GM21515 (cell line): ENCODE measurements around the gene CHRDL2.
"Not testable (repeated sequence)": the region's sequence is repeated elsewhere in the genome, so short reads cannot be mapped to it uniquely, and the experiment has no call there.

Experiments used
- ATAC-seq: cut with Tn5 transposase; IDR thresholded peaks from one replicate; pipeline ENCODE4 v1.9.1; 2021; ENCODE audit not compliant: unreplicated experiment

Gene CHRDL2, protein sequence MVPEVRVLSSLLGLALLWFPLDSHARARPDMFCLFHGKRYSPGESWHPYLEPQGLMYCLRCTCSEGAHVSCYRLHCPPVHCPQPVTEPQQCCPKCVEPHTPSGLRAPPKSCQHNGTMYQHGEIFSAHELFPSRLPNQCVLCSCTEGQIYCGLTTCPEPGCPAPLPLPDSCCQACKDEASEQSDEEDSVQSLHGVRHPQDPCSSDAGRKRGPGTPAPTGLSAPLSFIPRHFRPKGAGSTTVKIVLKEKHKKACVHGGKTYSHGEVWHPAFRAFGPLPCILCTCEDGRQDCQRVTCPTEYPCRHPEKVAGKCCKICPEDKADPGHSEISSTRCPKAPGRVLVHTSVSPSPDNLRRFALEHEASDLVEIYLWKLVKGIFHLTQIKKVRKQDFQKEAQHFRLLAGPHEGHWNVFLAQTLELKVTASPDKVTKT

DNA sequence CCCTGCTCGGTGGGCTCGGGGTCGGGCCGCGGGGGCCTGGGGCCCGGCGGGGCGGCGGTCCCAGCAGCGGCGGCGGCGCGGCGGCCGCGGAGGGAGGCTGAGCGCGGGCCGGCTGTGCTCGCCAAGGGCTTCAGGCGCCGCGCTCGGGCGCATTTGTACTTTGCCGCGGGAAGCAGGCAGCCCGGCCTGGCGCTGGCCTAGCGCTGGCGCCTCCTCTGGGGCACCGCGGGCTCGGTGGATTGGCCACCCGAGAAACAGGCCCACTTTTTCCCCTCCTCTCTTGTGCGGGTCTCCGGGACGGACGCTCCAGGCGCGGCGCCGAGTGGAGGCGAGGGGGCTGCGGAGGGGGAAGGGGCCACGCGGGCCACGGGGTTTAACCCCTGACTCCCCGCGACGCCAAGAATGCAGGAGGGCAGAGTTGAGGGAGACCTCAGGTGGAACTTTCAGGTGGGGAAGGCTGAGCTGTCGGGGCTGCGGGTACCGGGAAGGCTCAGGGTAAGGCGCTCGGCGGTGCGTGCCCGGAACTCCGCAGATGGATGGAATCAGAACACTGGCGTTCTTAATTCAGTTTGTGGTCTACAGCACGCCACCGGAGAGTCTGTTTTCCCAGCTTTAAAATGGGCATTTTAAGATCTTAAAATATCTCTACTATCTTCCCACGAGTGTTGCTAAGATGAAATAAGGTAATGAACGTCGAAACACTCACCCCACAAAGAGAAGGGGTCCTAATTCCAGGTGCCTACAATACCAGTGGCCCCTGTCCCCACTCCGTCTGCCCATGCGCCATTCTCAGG is at the start of gene CHRDL2:
TSS of gene CHRDL2 (minus strand) at position 126 of the 794 bp plus-strand sequence. CDS start 538 bp downstream, outside the sequence.
- no peak for ATAC-seq

DNA sequence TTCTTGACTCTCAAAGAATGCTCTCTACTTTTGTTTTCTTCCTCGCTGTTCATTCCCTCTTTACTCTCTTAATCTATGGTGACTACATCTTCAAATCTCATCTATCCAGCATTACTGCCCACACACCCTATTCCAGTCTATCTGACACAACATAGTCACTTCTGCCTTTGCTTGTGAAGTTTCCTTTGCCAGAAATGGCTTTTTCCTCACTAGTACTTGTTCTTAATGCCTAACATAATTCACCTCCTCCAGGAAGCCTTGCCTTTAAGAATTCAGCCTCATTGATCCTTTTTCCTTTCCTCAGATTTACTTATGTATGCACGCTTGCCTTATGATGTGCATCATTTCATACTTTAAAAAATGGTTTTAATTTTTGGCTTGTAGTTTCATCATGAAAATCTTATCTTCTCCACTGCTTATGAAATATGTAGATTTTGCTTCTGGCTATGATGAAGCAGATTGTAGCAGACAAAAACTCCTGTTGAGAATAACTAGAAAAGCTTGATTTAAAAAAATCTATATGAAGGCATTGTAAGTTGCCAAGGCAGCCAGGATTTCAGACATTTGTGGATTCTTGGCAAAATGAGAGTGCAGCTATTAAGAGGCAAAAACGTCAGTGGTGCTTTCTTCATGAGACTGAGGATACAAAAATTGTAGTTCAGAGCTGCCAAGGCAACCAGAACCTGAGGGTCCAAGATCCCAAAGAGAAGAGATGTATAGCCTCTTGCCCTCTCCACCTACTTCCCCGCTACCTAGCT is 49.2 kb upstream of the CHRDL2 start:
- no peak for ATAC-seq

DNA sequence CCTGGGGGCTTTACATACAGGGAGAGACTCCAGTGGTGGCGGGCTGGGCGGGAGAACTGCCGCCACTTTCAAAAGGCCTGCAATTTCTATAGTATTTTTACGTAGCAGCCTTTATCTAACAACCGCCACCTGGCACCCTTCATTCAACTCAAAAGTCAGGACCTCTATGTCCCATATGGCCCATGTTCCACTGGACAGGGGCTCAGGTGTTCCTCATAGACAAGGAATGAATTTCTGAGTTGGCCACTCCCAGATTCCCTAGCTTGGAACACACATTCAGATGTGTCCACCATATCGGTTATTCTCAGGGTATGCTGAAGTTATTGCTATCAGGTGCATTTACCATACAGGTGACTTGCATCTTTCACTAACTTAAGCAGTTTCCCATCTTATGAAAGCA is 47.4 kb upstream of the CHRDL2 start:
- ATAC-seq = no peak

DNA sequence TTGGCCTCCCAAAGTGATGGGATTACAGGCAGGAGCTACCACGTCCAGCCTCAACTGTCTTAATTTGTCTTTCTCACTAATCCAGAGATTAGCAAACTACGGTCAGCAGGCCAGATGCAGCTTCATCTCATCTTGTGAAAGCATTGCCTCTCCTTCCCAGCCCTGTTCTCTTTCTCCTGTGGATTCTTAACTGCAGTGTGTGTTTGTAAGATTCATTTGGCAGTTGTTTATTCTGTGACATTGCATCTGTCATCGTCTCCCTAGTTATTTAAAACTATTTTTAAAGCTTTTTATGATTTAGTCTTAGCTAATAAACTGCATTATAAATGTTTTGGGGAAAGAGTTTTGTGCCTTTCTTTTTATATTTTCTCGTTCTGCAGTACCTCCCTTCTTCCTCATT is 46.7 kb upstream of the CHRDL2 start:
- ATAC-seq = no peak

DNA sequence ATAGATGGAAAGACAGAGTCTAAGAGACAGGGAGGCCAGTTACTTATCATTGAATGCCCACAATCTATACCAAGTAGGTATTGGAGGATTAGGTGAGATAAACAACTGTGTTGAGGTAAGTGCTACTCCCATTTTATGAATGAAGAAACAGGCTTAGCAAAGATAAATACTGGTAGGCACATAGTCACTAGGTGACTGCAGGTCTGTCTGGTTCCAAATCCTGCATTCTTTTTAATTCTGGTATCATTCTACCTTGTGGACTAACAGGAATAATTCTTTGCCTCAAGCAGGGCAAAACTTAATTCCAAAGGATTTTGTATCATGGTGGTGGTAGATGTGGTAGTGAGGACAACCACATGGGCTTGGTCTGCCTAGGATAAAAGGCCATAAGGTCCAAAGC is 45.8 kb upstream of the CHRDL2 start:
- no peak for ATAC-seq

DNA sequence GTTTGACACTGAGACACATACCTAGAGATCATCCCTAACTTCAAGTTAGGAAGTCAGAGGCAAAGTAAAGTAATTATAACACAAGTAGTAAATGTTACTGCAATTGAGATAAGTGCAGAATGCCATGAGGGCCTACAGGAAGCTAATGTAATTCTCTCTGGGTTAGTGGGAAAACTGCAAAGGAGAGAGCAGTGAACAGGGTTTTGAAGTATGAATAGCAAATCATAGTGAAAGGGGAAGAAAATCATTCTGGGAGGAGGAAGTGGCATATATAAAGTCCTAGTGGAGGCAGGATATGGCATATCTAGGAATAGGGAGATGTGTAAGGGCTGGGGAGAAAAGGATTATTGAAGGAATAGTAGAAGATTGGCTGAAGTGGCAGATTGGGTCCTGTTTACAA is 45.3 kb upstream of the CHRDL2 start:
- ATAC-seq = no peak

DNA sequence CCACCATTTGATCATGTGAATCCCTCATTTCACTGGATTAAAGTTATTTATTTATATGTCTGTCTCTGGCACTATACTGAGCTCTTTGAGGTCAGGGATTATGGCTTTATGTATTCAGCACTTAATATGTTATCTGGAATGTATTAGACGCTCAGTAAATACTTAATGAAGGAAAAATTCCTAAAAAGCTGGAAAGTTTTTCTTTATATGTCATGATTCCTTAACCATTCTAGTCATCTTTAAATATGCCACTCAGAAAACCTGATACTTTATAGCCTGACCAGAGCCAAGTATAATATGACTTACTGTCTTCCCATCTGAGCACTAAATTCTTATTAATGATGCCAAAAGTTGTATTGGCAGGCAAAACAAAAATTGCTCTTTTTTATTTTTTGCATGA is 44.5 kb upstream of the CHRDL2 start:
- ATAC-seq = no peak

DNA sequence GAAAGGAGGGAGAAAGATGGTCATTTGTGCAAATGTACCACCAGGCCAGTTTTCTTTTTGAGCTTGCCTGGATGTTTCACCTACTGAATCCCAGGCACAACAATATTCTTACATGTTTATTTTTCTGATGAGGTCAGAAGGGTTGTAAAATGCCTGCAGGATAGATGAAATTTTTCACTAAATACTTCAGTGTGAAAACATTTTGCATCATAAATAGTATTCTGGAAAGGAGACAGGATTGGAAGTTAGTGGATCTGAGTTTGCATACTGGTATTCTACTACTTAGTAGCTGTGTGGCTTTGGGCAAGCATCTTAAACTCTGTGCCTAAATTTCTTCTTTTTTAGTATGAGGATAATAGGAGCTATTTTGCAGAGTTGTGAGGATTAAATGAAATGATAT is 42.2 kb upstream of the CHRDL2 start:
- ATAC-seq = no peak

DNA sequence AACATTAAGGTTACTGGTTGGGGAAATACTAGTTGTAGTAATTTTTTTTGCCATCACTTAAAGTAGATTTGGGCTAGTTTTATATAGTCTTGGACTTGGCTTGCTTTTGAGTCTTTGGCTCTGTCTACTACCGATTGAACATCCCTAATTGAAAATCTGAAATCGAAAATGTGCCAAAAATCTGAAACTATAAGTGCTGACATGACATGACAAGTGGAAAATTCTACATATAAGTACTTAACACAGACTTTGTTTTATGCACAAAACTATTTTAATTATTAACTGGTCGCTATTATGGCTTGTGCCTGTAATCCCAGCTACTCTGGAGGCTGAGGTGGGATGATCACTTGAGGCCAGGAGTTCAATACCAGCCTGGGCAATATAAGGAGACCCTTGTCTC is 39.9 kb upstream of the CHRDL2 start:
- ATAC-seq = no peak

DNA sequence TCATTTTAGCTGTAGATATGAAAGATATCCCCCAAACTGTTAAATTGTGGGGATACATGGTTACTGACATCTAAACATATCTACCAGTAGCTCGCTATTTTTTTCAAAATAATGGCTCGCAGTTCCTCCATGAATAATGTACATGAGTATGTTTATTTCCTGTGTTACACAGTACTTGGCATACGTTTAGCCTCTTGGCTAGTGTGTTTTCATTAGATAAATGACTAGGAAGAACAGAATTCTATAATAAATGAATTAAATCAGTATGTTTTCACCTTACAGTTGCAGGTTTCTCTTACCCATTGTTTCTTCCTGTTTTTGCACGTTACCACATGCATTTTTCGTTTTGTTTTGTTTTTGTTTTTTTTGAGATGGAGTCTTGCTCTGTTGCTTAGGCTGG is 39.2 kb upstream of the CHRDL2 start:
- no peak for ATAC-seq

DNA sequence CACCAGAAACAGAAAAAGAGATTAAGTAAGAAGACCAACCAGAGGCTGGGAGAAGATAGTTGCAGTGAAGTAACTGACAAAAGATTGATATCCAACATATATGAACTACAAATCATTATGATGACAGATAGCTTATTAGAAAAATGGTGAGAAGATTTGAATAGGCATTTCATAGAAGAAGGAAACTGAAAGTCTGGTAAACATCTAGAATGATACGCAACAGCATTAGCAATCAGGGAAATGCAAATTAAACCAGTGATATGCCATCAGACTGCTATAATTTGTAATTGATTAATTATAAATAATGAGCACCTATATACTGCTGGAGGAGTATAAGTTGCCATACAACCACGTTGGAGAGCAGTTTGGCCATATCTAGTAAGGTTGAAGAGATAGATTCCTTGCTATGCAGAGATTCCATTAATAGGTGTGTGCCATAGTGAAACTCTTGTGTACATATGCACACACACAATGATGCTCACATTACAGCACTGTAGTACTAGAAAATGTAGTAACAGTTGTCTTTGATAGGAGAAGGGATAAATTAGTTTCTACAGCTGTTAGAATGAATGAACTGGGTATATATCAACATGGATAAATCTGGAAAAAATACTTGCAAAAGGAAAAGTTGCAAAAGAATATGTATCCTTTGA is 38.0 kb upstream of the CHRDL2 start:
- no peak for ATAC-seq

DNA sequence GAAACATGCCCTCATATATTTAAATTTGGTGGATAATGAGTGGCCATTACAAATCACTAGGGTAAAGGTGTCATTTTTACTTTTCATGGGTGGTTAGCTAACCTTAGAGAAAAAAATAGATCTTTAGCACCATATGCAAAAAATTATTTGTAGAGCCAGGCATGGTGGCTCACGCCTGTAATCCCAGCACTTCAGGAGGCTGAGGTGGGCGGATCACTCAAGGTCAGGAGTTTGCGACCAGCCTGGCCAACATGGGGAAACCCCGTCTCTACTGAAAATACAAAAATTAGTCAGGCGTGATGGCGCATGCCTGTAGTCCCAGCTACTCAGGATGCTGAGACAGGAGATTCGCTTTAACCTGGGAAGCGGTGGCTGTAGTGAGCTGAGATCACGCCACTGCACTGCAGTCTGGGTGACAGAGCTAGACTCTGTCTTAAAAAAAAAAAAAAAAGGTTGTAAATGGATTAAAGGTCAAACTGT is 37.0 kb upstream of the CHRDL2 start:
- not testable (repeated sequence) for ATAC-seq

DNA sequence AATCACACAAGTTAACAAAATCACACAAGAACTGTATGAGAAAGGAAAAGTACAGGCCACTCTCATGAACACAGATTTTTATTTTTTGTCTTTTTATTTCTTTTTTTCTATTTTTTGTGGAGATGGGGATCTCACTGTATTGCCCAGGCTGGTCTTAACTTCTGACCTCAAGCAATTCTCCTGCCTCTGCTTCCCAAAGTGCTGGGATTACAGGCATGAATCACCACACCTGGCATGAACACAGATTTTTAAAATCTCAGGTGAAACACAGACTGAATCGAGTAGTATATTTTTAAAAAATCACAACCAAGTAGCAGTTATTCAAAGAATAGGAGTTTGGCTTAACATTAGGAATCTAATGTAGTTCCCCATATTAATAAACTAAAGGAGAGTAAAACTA is 35.7 kb upstream of the CHRDL2 start:
- no peak for ATAC-seq

DNA sequence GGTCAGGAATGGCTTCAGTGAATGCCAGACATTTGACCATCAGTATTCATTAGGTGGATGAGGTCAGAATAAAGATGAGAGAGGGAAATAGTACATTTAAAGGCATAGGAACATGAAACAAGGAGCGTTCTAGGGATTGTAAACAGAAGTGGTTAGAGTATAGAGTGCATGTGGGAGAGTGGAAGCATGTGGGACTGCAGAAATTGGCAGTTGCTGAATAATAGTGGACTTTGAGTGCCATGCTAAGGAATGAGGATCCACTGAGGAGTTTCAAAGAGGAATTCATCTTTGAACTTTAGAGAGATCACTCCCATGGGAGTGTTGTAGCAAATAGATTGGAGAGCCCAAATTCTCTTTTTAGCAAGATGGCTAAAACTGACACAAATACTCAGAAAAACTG is 25.3 kb upstream of the CHRDL2 start:
- ATAC-seq = no peak

DNA sequence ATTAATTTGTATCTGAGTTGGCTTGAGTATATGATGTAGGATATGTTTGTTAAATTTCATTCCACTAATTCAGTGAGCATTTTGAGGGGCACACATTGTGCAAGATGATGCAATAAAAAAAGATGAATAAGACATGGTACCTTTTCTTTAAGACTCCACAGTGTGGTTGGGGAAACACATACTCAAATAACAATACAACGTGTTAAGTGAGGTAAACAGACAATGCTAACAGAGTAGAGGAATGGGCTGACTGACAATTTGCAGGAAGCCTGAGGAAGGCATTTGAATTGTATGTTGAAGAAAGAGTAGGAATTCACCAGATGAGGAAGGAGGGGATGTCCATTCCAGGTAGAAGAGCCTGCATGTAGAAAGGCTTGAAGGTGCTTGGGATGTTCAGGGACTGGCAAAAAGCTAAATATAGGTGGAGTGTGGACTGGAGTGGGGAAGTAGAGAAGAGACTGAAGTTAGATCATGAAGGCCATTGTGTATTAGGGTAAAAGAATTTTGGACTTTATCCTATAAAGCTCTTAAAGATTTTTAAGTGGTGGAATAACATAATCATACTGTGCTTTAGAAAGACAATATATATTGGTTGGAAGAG is 24.3 kb upstream of the CHRDL2 start:
- ATAC-seq = no peak

DNA sequence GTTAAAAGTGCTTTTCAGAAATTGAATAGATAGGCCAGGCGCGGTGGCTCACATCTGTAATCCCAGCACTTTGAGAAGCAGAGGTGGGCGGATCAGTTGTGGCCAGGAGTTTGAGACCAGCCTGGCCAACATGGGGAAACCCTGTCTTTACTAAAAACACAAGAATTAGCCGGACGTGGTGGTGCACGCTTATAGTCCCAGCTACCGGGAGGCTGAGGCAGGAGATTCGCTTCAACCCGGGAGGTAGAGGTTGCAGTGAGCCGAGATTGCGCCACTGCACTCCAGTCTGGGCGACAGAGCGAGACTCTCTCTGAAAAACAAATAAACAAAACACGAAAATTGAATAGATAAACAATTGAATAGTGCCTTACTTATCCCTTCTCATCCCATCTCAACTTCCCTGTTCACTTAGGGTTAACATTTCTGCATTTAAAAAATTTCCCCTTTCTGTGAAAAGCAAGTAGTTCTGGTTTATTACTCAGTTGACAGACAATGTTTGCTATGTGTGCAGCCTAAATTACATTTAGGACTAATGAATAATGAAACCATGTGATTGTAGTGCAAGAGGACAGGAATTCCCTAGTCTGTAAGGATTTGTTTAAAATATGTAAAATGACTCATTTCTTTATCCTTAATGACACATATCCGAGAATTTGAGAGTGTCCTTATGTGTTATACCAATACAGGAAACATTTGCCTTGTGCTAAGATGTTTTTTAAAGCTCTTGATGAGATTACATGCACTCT is 23.5 kb upstream of the CHRDL2 start:
- ATAC-seq = no peak

DNA sequence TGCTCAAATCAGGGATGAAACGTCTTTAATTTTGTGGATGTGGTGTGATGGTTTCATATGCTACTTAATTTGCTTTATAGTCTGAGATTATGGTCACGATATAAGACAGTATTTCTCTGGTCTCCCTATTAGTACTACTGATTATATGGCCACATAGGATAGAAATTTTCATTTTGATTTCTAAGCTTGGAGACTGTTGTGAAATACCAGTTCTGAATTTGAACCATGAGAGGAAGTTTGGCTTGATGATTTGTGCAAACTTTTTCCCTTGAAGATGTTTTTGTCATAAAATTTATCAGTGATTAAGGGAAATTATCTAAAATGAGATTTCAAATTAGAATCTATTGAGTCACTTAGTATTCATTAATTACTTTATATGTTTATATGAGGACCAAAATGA is 20.1 kb upstream of the CHRDL2 start:
- no peak for ATAC-seq

DNA sequence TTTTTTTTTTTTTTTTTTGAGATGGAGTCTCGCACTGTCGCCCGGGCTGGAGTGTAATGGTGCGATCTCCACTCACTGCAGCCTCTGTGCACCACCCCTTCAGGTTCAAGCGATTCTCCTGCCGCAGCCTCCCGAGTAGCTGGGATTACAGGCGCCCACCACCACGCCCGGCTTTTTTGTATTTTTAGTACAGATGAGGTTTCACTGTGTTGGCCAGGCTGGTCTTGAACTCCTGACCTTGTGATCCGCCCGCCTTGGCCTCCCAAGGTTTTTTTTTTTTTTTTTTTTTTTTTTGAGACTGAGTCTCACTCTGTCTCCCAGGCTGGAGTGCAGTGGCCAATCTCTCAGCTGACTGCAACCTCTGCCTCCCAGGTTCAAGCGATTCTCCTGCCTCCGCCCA is 19.4 kb upstream of the CHRDL2 start:
- not testable (repeated sequence) for ATAC-seq

DNA sequence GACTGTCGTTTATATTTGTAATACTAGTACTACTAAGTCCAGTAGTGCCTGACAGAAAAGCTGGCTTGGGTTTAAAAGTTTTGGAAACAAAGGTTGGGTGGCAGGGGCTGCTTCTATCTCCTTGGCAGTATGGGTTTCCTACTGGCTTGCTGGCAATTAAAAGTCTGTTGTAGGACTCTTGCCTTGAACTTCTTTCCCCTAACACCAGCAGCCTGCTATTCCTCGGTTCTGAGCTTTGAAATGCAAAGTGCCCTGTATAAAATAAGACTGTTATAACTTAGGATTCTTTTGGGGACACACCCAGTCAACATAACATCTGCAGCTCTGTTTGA is 18.7 kb upstream of the CHRDL2 start:
- ATAC-seq = no peak
